Measurements from ENCODE around the gene ARPC5L. TPM values are rescaled to one million over a fixed set of nuclear protein-coding genes. Genes with fewer than 3 reads are reported as not detected.

Gene ARPC5L
- total and polyA plus RNA-seq, 2 of the 13 experiments (the other 11 are each of a cell fraction or from before 2014, with no cell fraction given): 29.9 to 33.8 TPM

DNA sequence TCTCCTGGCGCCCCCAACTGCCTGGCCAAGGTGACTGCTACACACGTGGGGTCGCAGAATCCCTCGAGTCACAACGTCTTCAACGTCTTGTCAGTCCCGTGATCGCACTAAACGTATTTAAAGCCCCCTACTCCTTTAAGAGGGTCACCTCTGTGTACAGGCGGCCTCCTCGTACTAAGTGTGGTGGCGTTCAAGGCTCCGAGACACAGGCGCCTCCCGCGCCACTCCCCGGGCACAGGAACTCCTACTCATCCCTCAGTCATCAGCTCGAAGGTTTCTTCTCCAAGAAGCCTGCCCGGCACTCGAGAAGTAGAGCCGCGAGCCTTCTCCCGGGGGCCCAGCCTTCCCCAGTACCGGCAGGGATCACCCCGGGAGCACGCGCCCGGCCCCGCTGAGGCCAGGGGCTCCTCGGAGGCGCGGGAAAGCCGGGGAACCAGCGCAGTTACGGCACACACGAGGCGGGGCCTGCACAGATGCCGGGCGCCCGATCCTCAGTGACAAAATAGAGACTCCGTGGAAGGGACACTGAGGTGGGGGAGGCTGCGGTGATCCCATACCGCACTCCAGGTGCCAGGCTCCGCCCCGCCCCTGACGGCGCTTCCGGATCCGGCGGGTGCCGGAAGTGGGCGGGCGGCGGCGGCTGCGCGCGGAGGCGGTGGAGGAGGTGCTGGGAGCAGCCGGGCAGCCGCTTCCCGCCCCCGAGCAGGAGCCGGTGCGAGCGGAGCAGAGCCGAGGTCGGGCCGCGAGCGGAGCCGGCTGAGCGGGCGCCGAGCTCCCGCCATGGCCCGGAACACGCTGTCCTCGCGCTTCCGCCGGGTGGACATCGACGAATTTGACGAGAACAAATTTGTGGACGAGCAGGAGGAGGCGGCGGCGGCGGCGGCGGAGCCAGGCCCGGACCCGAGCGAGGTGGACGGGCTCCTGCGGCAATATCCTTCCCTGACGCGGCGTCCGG, 6.9 kb downstream of the ARPC5L start (continued):
- TF ChIP-seq, protein P1, sequence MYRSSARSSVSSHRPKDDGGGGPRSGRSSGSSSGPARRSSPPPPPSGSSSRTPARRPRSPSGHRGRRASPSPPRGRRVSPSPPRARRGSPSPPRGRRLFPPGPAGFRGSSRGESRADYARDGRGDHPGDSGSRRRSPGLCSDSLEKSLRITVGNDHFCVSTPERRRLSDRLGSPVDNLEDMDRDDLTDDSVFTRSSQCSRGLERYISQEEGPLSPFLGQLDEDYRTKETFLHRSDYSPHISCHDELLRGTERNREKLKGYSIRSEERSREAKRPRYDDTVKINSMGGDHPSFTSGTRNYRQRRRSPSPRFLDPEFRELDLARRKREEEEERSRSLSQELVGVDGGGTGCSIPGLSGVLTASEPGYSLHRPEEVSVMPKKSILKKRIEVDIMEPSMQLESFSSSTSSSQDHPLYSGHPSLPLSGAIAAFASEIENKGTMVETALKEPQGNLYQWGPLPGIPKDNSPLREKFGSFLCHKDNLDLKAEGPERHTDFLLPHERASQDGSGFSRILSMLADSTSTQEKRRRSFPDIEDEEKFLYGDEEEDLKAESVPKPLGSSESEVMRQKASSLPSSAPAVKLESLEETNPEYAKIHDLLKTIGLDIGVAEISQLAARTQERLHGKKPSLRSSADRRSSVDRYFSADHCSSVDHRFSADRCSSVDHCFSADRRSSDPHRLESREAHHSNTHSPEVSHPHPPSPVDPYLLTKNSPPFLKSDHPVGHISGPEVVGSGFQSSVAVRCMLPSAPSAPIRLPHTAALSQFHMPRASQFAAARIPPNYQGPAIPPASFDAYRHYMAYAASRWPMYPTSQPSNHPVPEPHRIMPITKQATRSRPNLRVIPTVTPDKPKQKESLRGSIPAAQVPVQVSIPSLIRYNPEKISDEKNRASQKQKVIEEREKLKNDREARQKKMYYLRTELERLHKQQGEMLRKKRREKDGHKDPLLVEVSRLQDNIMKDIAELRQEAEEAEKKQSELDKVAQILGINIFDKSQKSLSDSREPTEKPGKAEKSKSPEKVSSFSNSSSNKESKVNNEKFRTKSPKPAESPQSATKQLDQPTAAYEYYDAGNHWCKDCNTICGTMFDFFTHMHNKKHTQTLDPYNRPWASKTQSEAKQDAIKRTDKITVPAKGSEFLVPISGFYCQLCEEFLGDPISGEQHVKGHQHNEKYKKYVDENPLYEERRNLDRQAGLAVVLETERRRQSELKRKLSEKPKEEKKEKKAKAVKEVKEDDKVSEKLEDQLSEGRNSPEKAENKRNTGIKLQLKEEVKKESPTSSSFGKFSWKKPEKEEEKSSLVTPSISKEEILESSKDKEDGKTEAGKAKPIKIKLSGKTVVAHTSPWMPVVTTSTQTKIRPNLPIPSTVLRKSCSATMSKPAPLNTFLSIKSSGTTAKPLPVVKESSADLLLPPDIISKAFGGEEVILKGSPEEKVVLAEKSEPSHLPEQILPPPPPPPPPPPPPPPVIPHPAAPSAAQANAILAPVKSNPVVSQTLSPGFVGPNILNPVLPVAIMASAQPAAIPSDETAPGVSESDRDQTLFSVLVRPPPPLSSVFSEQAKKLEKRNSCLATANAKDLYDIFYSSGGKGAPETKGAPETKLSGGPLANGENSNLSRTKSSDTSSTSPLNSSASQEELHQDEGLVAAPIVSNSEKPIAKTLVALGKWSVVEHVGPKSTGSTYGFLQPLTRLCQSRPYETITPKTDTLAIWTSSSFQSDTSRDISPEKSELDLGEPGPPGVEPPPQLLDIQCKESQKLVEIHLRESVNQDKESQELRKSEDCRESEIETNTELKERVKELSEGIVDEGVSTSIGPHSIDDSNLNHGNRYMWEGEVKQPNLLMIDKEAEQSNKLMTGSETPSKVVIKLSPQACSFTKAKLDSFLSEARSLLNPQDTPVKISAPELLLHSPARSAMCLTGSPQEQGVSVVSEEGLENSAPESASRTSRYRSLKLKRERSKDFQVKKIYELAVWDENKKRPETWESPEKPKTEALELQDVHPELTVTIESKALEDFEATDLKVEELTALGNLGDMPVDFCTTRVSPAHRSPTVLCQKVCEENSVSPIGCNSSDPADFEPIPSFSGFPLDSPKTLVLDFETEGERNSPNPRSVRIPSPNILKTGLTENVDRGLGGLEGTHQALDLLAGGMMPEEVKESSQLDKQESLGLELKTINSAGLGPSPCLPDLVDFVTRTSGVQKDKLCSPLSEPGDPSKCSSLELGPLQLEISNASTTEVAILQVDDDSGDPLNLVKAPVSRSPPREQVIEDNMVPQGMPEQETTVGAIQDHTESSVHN (CRISPR knock-in tag; IDR thresholded peaks at IDR 0.05): no peak
- TF ChIP-seq ZBTB49 (CRISPR knock-in tag; IDR thresholded peaks at IDR 0.05; ENCODE audit: borderline replicate concordance) (no peak), CBX1 (IDR thresholded peaks at IDR 0.05; ENCODE audit: low read depth) (peak; percentile 18), SYNCRIP (IDR thresholded peaks at IDR 0.05; ENCODE audit: insufficient read depth, low read depth, low read length) (no peak), HDAC2 (CRISPR knock-in tag; IDR thresholded peaks at IDR 0.05) (no peak), NBN (conservative IDR thresholded peaks at IDR 0.05) (no peak), ZNF740 (CRISPR knock-in tag; IDR thresholded peaks at IDR 0.05) (no peak), RAD21 (CRISPR knock-in tag; IDR thresholded peaks at IDR 0.05) (peak; percentile 32; the same call in 1 of the 2 replicates), ZNF7 (CRISPR knock-in tag; IDR thresholded peaks at IDR 0.05) (no peak), SOX6 (IDR thresholded peaks at IDR 0.05) (no peak), SOX6 (CRISPR knock-in tag; IDR thresholded peaks at IDR 0.05) (no peak), ZBTB21 (CRISPR knock-in tag; IDR thresholded peaks at IDR 0.05) (no peak), ZNF263 (CRISPR knock-in tag; IDR thresholded peaks at IDR 0.05) (peak; percentile 61; the same call in 1 of the 2 replicates), NCOA1 (CRISPR knock-in tag; IDR thresholded peaks at IDR 0.05) (peak; percentile 81; the same call in 1 of the 2 replicates), THAP7 (CRISPR knock-in tag; IDR thresholded peaks at IDR 0.05) (0 out of 2 replicates have a peak, but pooled peaks have one; percentile 46)
- TF ChIP-seq, protein P2, sequence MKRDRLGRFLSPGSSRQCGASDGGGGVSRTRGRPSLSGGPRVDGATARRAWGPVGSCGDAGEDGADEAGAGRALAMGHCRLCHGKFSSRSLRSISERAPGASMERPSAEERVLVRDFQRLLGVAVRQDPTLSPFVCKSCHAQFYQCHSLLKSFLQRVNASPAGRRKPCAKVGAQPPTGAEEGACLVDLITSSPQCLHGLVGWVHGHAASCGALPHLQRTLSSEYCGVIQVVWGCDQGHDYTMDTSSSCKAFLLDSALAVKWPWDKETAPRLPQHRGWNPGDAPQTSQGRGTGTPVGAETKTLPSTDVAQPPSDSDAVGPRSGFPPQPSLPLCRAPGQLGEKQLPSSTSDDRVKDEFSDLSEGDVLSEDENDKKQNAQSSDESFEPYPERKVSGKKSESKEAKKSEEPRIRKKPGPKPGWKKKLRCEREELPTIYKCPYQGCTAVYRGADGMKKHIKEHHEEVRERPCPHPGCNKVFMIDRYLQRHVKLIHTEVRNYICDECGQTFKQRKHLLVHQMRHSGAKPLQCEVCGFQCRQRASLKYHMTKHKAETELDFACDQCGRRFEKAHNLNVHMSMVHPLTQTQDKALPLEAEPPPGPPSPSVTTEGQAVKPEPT (CRISPR knock-in tag; IDR thresholded peaks at IDR 0.05; ENCODE audit: low read depth): no peak
